Fibroblast of the conjunctiva (primary cell): ENCODE measurements around the gene MOGAT1.
A peak's percentile ranks its signal among the peaks of the same experiment; 100 is the strongest.
"Not testable (repeated sequence)": the region's sequence is repeated elsewhere in the genome, so short reads cannot be mapped to it uniquely, and the experiment has no call there.

Experiments
- DNase-seq: peaks from one replicate; pipeline ENCODE4 v3.0.0-alpha.2; 2010; ENCODE audit warnings: low read depth

Gene MOGAT1

DNA sequence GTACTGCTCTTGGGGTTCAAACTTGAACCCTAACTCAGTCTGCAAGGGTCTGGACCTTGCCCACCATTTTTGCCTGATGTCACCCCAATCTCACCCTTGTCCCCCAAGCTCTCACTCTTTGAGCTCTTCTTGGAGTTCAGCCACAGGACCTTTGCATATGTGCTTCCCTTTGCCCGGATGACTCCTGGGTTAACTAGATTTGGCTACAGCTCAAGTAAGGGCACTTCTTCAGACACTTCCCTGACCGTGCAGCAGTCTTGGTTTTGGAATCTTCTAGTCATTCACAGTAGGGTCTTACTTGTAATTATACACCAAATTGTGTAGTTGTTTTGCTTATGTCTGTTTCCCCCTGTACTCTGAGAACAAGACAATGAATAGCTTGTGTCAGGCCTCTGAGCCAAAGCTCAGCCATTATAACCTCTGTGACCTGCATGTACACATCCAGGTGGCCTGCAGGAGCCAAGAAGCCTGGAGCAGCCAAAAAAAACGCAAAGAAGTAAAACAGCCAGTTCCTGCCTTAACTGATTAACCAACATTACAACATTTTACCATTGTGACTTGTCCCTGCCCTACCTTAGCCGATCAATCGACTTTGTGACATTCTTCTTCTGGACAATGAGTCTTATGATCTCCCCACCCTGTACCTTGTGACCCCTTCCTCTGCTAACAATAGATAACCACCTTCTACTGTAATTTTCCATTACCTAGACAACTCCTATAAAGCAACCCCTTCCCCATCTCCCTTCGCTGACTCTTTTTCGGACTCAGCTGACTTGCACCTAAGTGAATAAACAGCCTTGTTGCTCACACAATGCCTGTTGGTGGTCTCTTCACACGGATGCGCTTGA lies 1.0 kb upstream of the MOGAT1 start:
- DNase-seq: no peak

DNA sequence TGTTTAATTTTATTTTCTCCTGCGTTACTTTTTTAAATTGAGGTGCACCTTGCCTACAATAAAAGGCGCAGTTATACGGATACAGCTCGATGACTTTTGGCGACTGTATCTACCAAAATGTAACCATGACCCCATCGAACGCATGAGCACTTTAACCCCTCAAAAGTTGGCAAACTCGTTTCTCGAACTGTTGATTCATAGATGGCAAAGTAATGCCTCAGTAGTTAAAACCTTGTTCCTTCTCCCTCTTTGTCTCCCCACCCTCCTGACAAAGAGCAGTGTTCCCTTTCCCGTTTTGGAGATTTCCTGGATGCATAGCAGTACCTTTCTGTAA lies 577 bp downstream of the MOGAT1 start:
- no peak for DNase-seq

DNA sequence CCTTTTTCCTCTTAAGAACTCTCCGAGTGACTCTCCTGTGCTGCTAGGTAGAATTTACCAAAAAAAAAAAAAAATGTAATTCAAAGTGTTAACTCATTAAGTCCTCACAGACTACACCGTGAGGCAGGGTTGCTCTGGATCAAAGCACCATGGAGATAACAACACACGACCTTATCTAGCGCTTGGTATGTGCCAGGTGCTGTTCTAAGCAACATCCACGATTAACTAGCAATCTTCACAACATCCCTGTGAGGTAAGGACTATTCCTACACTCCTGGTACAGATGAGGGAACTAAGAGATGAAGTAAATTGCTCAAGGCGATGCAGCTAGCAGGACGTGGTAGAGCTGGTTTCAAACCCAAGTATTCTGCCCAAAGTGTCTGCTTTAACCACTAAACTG lies 1.8 kb downstream of the MOGAT1 start:
- DNase-seq: no peak

DNA sequence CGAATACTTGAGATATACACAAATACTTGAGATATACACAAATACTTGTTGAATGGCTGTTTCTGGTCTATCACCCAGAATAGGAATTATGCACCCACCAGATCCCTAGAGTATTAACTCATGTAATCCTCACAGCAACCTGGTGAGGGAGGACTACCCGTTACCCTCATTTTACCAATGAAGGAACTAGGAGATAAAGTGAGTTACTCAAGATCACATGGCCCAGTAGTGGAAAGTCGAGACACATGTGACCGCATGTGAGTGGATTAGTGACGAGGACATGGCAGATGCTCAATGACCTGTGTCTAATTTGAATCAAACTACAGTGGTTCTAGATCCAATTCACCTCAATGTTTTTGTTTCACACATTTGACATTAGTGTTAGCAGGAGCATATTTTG lies 2.4 kb downstream of the MOGAT1 start:
- no peak for DNase-seq

DNA sequence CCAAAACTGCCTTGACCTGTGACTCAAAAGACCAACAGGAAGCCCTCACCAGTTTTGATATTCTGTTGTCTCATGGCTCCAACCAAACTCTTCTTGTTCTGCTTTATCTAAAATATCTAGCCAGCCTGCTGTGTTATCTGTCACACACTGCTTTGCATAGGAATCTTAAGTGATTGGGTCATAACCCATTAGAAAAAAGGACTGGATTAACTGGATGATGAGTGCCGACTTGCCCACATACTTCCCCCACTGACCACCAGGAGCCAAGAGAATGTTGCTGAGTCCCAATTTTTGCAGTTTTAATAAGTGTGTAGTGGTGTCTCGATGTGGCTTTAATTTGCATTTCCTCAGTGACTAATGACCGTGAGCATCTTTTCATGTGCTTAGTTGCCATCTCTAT lies 6.5 kb downstream of the MOGAT1 start:
- no peak for DNase-seq

DNA sequence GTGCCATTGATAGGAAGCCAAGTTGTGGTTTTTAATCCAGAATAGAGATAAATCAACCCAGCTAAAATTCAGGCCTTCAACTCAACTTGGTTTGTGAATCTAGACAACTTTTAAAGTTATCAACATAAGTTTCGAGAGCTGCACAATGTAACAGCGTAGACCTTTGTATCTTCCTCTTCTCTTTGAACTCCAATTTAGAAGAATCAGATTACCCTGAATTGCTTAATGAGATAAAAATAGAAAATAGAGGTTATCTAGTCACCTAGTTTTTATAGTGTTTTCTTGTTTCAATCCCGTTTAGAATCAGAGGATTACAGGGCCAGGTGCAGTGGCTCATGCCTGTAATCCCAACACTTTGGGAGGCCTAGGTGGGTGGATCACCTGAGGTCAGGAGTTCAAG lies 12.3 kb downstream of the MOGAT1 start:
- DNase-seq: no peak

DNA sequence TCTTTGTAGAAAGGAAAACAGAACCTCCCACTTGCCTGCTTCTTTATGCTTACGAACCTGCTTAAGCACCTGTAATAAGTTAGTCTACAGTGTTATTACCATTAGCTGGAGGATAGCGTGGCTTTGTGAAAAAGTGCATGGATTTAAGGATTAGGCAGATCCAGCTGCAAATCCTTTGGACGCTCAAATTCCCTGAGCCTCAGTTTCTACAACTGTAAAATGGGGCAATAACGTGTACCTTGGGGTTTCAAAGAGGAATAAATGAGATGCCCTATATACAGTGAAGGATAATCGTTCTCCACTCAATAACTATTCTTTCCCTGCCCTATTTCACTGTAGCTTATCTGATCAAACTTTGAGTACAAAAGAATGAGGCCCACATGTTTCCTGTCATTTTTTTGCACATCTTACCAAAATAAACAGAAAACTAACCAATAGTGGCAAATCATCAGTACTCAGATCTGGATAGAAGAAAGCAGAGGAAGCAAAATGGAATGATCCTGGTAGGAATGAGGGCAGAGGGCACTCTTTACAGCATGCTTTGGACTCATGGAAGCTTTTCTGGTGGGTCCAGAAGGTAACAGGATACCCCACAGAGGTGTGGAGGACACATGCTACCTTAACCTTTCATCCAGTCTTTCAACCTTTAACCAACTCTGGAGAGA lies 14.8 kb downstream of the MOGAT1 start:
- DNase-seq: no peak

DNA sequence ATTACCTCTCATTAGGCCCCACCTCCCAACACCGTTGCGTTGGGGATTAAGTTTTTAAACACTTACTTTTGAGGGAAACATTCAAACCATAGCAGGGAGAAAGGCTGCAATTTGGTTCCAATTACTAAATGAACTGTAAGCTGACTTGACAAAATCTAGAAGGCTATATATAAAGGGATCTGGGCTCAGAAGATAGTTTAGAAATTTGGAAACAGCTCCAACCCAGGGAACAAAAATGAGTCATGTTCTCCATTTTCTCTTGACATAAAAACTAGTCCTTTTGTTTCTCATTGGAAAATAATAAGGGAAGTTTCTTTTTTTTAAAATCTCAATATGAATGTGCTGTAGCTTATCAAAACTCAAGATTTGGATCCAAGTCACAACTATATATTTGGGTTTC lies 17.5 kb downstream of the MOGAT1 start:
- DNase-seq: peak; percentile 5

DNA sequence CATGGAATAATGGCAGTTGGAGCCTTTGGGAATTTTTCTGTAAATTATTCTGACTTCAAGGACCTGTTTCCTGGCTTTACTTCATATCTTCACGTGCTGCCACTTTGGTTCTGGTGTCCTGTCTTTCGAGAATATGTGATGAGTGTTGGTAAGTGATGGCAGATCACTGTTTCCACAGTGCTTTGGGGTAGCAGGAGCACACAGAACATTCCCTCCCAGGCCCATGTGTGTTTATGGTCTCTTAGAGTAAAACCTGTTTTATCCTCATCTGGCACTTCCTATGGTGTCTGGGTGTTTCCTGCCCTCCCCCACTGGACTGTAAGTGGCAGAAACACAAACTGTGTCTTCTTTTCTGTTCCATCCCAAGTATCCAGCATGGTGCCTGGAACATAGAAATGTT lies 17.9 kb downstream of the MOGAT1 start:
- no peak for DNase-seq

DNA sequence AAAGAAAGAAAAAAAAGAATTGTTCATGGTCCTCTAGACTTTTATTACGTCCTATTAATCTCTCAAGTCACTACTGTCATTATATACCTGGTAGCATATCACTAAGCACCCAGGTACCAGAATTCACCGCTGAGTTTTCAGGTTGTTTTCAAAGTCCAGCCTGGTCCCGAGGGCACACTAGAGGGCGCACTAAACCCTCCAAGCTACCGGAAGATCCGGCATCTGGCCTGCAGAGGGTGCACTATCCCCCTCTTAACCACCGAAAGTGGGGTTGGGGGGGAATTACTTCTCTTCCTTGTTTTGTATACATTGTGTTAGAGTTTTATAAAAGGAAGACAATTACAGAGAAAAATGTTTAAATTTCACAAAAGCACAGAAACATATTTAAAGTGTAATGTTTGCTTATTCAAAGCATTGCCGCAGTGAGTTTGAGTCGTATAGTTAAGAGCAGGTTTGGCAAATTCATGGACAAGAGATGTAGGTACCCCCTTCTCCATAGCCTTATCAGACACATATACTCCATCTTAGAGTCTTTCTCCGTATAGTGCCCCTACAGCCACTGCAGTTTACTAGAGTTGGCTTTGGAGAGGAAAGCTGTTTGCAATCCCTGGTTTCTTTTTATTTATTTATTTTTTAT lies 19.2 kb downstream of the MOGAT1 start:
- DNase-seq: peak; percentile 66

DNA sequence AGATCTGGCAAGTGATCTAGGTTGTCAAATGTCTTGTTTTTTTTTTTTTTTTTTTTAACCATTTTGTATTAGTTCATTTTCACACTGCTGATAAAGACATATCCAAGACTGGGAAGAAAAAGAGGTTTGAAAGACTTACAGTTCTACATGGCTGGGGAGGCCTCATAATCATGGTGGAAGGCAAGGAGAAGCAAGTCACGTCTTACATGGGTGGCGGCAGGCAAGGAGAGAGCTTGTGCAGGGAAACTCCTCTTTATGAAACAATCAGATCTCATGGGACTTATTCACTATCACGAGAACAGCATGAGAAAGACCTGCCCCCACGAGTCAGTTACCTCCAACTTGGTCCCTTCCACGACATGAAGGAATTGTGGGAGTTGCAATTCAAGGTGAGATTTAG lies 22.0 kb downstream of the MOGAT1 start:
- not testable (repeated sequence) for DNase-seq

DNA sequence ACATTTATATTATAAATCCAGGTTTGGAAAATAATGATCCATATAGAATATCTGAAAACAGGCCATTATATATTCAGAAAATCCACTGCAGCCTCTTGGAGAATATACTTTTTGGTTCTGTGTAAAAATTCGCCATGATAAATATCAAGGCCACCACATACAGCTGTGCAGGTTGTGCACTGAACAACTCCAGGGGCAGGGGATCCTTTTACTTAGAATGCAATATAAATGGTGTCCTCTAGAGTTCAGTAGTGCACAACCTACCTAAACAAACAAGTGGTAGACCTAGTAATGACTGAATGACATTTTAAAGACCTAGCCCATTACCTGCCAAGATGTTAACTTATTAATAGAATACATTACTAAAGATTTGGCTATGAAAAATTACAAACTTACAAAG lies 22.4 kb downstream of the MOGAT1 start:
- DNase-seq: no peak

DNA sequence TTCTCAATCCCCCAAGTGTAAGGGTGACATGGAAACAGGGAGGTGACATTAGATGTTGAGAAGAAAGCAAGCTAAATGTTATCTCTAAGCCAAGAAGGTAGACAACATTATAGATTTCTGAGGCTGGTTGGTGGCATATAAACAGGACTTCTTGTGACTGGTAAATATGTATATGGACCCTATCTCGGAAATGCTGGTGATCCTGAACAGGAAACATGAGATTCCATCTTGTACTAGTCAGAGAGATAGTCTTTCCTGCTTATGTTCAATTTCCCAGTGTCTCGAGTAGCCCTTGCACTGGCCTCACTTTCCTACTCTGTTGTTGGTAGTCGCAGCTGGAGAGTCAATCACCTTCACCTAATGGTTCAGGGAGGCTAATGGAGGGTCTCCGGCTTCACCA lies 26.8 kb downstream of the MOGAT1 start:
- DNase-seq: no peak

DNA sequence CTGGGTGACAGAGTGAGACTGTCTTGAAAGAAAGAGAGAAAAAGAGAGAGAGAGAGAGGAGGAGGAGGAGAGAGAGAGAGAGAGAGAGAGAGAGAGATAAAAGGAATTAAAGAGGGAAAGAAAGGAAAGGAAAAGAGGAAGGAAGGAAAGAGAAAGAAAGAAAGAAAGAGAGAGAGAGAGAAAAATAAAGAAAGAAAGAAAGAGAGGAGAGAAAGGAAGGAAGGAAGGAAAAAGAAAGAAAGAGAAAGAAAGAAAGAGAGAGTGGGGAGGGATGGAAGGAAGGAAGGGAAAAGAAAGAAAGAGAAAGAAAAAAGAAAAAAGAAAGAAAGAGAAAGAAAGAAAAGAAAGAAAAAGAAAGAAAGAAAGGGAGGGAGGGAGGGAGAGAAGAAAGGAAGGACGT lies 29.8 kb downstream of the MOGAT1 start:
- no peak for DNase-seq

DNA sequence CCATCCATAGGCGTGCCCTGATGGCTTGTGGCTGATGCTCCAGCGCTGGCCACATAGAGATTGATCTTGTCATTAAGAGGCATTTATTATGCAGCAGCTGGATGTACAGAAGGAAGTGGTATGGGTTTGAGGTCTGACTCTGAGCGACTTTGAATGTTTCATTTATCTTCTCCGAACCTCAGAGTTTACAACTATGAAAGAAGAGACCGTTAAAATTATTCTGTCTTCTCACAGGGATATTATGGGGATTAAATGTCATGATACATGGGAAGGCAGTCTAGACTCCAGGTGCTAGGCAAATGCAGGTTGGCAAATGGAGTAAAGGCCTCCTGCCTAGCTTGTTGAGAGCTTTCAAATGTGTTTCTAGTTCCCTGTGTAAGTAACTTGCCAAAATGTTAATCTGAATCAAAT lies 30.3 kb downstream of the MOGAT1 start:
- DNase-seq: no peak

DNA sequence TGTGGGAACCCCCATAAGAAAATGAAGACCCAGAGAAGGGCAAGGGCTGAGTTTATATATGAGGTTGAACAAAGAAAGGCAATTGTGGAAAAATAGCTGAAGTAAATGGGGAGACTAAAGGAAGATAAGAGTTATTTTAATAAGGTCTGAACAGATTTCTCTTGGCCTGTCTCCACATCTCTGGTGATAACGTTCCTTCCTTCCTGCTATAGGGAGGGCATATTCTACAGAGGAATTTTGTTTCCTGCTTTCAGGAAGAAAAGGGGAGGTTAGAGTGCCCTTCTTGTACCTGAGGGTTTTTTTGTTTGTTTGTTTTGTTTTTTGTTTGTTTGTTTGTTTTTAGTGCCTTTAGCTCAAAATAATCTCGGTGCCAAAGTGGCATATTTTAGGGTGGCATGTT lies 31.6 kb downstream of the MOGAT1 start:
- no peak for DNase-seq

DNA sequence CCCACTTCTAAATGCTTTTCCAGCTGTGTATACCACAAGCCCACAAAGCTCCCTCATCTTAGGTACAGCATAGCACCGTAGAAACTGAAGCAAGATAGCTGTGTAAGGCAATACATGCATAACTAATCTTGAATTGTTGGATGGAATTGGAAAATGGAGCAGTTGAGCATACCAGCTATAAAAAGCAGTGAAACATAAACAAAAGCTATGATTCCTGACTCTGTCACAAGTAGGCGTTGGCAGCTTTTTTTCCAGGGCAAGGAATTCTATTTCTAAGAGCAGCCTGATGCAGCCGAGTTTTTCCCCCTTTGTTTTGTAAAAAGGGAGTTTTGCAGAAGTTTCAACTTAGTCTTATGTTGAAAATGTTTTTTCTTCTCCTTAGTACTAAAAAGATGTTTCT lies 32.4 kb downstream of the MOGAT1 start:
- peak; percentile 1 for DNase-seq

DNA sequence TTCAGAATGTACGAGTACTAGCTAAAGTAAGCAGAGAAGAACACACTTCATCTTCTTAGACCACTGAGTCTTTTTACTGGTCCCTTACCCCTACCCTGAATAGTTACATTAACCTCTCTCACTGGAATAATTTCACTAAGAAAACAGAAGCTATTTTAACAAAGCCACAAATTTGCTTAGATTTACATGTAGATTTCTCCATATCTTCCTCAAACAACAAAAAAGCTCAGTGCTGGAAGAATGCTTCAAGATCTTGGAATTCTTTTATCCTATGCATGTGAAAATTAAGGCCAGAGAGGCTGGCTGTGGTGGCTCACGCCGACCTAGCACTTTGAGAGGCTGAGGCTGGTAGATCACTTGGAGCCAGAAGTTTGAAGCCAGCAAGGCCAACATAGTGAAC lies 35.2 kb downstream of the MOGAT1 start:
- DNase-seq: no peak

DNA sequence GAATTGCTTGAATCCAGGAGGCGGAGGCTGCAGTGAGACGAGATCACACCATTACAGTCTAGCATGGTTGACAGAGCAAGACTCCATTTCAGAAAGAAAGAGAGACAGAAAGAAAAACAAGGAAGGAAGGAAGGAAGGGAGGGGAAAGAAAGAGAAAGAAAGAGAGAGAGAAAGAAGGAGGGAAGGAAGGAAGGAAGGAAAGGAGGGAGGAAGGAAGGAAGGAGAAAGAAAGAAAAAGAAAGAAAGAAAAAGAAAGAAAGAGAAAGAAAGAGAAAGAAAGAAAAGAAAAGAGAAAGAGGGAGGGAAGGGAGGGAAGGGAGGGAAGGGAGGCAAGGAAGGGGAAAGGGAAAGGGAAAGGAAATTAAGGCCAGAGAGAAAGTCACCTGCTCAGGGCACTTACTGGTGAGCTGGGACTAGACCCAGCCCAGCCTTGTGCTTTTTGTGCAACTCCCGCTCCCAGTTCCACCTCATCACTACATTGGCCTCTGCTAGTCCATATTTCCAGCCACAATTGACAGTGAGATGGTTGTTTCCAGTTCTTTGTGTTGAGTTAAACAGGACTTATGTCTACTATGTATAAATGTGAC lies 35.7 kb downstream of the MOGAT1 start:
- no peak for DNase-seq

DNA sequence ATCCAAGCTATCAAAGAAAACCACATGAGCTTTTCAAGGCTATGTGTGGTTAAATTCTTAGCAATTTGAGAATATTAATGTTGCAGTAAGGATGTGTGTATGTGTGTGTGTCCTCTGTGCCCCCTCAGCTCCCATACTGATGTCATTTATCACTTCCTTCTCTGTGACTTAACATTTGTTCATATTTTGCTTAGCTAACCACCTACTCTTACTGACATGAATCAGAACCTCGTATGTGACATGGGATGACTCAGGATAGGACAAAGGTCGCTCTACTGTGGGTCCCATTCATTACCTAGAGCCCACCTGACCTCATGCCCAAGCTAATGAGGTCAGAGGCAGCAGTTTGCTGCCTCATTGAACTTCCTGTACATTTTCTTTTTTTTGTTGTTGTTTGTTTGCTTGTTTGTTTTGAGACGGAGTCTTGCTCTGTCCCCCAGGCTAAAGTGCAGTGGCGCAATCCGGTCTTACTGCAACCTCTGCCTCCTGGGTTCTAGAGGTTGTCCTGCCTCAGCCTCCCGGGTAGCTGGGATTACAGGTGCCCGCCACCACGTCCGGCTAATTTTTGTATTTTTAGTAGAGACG lies 36.3 kb downstream of the MOGAT1 start:
- DNase-seq: no peak

DNA sequence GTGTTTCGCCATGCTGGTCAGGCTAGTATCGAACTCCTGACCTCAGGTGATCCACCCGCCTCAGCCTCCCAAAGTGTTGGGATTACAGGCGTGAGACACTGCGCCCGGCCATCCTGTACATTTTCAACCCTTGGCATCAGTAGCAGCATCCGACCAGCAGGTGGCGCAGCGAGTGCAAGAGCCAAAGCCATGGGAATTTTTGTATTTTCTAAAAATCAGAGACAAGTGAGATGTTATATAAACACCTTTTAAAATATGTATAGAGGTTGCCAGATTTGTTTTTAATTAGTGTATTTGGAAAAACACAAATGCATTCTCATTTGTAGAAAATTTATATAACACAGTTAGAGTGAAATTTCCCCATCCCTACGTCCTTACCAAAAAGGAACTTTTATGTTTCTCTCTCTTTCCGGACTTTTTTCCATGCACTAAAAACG lies 36.8 kb downstream of the MOGAT1 start:
- DNase-seq: peak; percentile 46

DNA sequence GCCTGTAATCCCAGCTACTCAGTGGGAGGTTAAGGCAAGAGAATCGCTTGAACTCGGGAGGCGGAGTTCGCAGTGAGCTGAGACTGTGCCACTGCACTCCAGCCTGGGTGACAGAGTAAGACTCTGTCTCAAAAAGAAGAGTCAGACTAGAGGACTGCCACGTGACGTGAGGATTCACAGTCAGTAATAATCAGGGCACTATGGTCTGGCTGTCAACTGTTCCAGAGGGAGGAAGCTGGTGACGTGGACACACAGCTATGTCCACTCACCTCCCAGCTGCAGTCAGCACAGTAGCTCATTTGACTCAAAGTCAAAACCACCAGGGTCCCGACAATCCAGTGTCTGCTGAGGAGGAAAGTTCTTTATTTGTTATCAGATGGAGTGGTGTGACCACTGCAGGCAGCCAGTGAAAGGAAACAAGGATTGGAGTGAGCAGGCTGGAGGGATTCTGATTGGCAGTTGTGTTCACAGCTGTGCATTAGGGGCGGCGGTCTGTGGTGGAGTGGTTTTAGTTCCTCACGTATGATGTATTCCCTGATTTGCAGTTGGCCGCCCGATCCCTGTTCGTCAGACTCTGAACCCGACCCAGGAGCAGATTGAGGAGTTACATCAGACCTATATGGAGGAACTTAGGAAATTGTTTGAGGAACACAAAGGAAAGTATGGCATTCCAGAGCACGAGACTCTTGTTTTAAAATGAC lies 37.9 kb downstream of the MOGAT1 start:
- DNase-seq: peak; percentile 95
